ENCODE results near the gene UPK2.

Gene UPK2

GRCh38 chr11:118913411-118914125 is 42.5 kb upstream of the UPK2 start:
- Histone ChIP-seq H3K36me3 (ENCODE audit: control insufficient read depth, low read length) (no peaks in the 10 kb centered on the region), H3K79me2 (ENCODE audit: control insufficient read depth, low read length) (peaks cover 52% of the 10 kb centered on the region), H3F3A (ENCODE audit: control insufficient read depth, insufficient read depth) (peaks cover 20% of the 10 kb centered on the region), H3K27ac (ENCODE audit: low read depth, low read length) (peak overlapping the region; percentile 84), H3K27me3 (ENCODE audit: control insufficient read depth, low read length) (no peaks in the 10 kb centered on the region), H3K4me2 (ENCODE audit: low read length) (peak overlapping the region; percentile 91), H3K9me2 (replicated peaks; ENCODE audit: control insufficient read depth, low read length) (no peaks in the 10 kb centered on the region), H3K9me3 (ENCODE audit: control insufficient read depth, insufficient read depth, low read length) (no peaks in the 10 kb centered on the region), H4K20me1 (ENCODE audit: control insufficient read depth, insufficient read depth, low read depth, low read length) (no peaks in the 10 kb centered on the region), H3K4me1 (ENCODE audit: control insufficient read depth, low read length) (peaks cover 96% of the 10 kb centered on the region), H3K4me3 (ENCODE audit: low read length) (peak overlapping the region; percentile 61)
- TF ChIP-seq CTCF (IDR thresholded peaks at IDR 0.05; ENCODE audit: low read depth, low read length, poor library complexity, severe bottlenecking) = no peak
- no peak for TF ChIP-seq EZH2phosphoT487 (IDR thresholded peaks at IDR 0.05; ENCODE audit: borderline replicate concordance, low read length)

- no peaks in the 10 kb centered on the region for H3K9me3 ChIP-seq (ENCODE audit: control insufficient read depth, insufficient read depth, low read length)
- no peaks in the 10 kb centered on the region for H4K20me1 ChIP-seq (ENCODE audit: control insufficient read depth, insufficient read depth, low read depth, low read length)
- H3K27me3 ChIP-seq (ENCODE audit: control insufficient read depth, low read length) = no peaks in the 10 kb centered on the region
- H3K9me2 ChIP-seq (replicated peaks; ENCODE audit: control insufficient read depth, low read length) = no peaks in the 10 kb centered on the region
- peaks cover 95% of the 10 kb centered on the region for H3K4me1 ChIP-seq (ENCODE audit: control insufficient read depth, low read length)
- H3K36me3 ChIP-seq (ENCODE audit: control insufficient read depth, low read length) = no peaks in the 10 kb centered on the region
- peaks cover 20% of the 10 kb centered on the region for H3F3A ChIP-seq (ENCODE audit: control insufficient read depth, insufficient read depth)
- H3K79me2 ChIP-seq (ENCODE audit: control insufficient read depth, low read length) = peaks cover 58% of the 10 kb centered on the region
- peak overlapping the region; percentile 61 for H3K4me3 ChIP-seq (ENCODE audit: low read length)
- H3K27ac ChIP-seq (ENCODE audit: low read depth, low read length) = peak overlapping the region; percentile 84
- H3K4me2 ChIP-seq (ENCODE audit: low read length) = peak overlapping the region; percentile 91
- TF ChIP-seq CTCF (IDR thresholded peaks at IDR 0.05; ENCODE audit: low read depth, low read length, poor library complexity, severe bottlenecking) = no peak
- TF ChIP-seq EZH2phosphoT487 (IDR thresholded peaks at IDR 0.05; ENCODE audit: borderline replicate concordance, low read length) = no peak
These were observed 41.8 kb upstream of the UPK2 start for GRCh38 chr11:118914178-118914918.

GRCh38 chr11:118914987-118915386 is 41.1 kb upstream of the UPK2 start:
- H3K27me3 ChIP-seq (ENCODE audit: control insufficient read depth, low read length) = no peaks in the 10 kb centered on the region
- H3K9me2 ChIP-seq (replicated peaks; ENCODE audit: control insufficient read depth, low read length) = no peaks in the 10 kb centered on the region
- H3K4me3 ChIP-seq (ENCODE audit: low read length) = peak overlapping the region; percentile 61
- H3K36me3 ChIP-seq (ENCODE audit: control insufficient read depth, low read length) = no peaks in the 10 kb centered on the region
- TF ChIP-seq CTCF (IDR thresholded peaks at IDR 0.05; ENCODE audit: low read depth, low read length, poor library complexity, severe bottlenecking) (no peak), EZH2phosphoT487 (IDR thresholded peaks at IDR 0.05; ENCODE audit: borderline replicate concordance, low read length) (no peak)
- peaks cover 95% of the 10 kb centered on the region for H3K4me1 ChIP-seq (ENCODE audit: control insufficient read depth, low read length)
- H3K9me3 ChIP-seq (ENCODE audit: control insufficient read depth, insufficient read depth, low read length) = no peaks in the 10 kb centered on the region
- H3F3A ChIP-seq (ENCODE audit: control insufficient read depth, insufficient read depth) = peaks cover 20% of the 10 kb centered on the region
- H3K4me2 ChIP-seq (ENCODE audit: low read length) = peak overlapping the region; percentile 91
- peaks cover 61% of the 10 kb centered on the region for H3K79me2 ChIP-seq (ENCODE audit: control insufficient read depth, low read length)
- H3K27ac ChIP-seq (ENCODE audit: low read depth, low read length) = peak overlapping the region; percentile 84
- no peaks in the 10 kb centered on the region for H4K20me1 ChIP-seq (ENCODE audit: control insufficient read depth, insufficient read depth, low read depth, low read length)

Measured in DOHH2 (cell line).